ENCODE data around the gene DIS3L2.
"Not testable (repeated sequence)": the region's sequence is repeated elsewhere in the genome, so short reads cannot be mapped to it uniquely, and the experiment has no call there.

The DIS3L2 gene

DNA sequence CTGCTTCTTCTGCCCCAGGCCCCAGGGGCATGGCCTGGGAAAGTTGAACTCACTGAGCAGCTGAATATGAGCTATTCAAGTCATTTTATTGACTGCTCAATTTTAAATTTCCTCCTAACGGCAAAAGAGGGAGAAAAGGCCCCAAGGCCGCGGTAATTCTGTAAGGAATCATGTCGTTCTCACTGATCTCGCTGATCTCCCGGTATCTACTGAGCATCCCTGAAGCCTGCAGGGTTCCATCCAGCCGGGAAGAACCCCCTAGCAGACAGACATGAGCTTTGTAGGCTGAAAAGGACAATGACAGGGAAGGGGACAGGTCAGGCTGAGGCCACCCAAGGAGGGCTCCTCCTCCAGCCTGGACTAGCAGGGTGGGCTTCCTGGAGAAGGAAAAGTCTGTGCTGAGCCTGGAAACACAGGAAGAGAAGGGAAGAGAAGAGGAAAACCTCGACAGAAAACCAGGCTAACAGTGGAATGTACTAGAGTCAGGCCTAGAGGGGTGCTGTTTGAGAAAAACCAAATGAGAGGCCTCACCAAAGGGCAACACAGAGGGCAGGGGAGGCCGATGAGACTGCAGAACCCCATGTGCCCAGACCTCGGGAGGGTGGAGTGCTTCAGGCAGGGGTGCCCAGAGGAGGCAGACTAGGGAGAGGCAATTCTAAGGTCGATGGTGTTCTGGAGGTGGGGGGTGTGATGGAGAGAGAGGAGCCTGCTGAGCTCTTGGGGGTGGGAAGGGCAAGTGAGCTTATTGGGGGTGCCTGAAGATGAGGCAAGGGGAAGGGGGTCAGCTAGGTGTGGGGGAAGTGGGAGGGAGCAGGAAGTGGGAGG, 32.4 kb upstream of the DIS3L2 start:
- no peak for DNase-seq (ENCODE audit: low spot score)

- DNase-seq (ENCODE audit: low spot score) = no peak
These were observed 31.4 kb upstream of the DIS3L2 start for GRCh38 chr2:231929961-231930592.

DNA sequence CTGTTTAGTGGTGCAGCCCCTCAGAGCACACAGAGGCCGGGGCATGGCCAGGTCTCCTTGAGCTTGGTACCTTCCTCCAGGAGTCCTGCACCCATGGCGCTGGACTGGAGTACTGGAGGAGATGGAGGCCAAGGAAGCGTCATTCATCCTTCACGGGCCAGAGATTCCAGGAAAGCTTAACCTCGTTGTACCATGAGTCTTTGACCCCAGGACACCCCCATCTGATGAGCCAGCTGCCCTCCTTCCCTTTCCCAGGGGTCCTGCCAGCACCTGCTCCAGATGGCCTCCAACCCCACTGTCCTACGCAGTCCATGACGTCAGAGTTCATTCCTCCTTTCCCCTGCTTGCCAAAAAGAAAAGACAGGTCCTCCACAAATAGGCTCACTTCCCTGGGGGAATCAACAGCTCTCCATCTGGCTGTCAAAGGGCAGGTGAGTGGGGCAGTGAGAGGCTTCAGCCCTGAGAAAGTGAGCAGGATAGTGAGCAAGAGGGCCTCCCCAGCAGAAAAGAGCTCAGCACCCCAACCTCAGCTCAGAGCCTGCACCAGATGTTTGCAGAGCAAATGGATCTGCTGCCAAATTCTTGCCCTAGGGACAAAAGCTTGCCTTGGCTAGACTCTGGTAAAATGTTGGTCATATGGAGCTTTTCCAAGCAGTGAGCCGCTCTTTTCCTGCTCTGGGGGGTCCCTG, 30.8 kb upstream of the DIS3L2 start:
- no peak for DNase-seq (ENCODE audit: low spot score)

- DNase-seq (ENCODE audit: low spot score) = no peak
These were observed 30.0 kb upstream of the DIS3L2 start for GRCh38 chr2:231931481-231931915.

GRCh38 chr2:231932711-231932970, 28.9 kb upstream of the DIS3L2 start:
- DNase-seq (ENCODE audit: low spot score) = no peak

DNA sequence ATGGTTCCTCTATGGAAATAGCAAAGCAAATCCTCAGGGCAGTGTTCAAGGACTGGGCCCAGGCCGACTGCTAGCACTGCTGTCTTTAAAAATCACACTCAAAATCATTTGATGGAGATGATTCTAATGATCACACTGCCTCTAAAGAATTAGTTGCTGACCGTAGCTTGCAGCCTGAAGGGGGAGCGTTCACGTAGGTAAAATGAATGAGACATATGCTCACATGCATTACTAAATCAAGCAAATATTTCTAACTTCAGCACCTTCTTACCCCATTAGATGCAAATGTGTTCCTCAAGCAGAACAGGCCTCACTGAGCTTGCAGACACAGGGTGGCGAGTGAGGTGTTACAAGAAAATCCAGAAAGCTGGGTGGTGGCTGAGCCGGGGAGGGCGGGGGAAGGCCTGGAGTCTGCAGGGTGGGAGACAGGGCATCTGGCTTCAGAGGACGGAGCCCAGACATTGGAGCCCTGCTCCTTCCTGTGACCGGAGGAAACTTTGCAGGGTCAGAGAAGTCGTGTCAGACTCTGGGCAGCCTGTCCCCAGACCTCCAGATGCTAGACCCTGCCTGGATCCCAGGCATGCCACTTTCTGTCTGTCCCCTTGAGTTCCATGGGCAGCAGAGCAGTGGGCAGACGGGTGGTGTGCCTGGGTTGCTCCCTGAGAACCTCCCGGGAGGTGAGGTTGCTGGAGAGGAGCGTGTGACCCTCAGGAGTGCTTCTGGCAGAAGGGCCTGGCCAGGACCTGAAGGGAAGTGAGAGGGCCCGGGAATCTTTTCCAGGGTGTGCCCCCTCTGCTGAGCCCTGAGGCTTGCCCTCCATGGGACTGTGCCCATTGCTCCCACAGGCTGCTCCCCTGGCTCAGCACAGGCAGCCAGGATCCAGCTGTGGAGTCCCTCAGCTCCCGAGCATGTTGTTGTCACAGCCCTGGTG, 28.3 kb upstream of the DIS3L2 start:
- DNase-seq (ENCODE audit: low spot score) = no peak

GRCh38 chr2:231933916-231934401, 27.6 kb upstream of the DIS3L2 start:
- DNase-seq (ENCODE audit: low spot score) = no peak

DNA sequence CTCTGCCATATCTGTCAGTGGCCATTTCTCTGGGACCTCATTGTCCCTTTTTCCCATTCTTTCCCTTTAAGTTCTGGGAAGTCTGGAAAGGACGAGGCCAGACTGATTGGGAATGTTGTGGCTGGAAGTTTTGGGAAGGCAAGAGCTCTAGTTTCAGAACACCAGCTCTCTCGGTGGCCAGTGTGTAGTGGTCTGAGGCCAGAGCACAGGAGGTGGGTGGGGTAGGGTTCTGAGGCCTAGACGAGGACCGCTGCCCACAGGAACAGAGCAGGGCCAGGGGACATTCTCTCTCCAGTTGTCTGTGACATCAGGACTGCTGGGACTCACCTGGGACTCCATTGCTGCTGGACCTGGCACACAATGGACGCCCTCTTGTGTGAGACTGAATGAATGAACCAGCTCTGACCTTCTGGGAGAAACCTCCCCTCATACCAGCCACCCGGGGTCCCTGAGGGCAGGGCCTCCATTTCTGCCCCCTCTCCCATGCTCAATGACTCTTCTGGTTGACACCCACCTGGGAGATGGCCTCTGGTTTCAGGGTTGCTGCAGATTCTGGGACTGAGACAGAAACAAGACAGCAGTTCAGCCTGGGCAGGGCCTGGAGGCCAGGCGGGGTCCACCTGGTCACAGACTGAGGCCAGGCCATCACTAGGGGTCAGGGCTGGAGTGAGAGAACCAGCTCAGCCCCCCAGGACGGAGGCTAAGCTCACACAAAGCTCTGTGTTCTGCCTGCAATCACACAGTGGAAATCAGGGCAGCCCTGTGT, 26.9 kb upstream of the DIS3L2 start:
- DNase-seq (ENCODE audit: low spot score) = no peak

DNA sequence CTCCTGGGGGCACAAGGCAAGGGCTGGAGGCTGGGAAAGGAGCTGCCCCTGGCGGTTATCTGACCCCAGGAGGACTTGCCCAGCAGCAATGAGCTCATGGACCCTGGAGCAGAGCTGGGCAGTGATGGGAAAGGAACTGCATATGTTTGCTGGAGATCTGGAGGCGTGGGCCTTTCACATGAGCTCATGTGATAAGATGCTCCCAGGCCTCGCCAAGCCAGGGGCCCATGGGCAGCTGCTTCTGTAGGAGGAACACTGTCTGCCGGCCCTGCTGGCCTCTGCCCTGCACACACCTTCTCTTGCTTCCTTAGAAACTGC, 26.3 kb upstream of the DIS3L2 start:
- no peak for DNase-seq (ENCODE audit: low spot score)

DNA sequence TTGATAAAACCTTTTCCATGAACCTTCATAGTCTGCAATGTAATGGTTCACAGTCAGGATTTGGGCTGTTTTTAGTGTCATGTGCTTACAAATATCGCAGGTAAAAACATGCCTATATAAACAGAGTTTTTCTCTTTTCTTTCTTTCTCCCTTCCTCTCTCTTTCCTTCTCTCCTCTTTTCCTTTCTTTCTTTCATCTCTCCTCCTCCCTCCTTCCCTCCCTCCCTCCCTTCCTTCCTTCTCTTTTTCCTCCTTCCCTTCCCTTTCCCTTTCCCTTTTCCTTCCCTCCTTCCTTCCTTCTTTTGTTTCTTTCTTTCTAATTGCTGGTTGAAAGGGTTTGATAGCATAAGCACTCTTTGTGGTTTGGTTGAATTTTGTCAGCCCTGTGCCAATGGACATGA, 25.7 kb upstream of the DIS3L2 start:
- DNase-seq (ENCODE audit: low spot score) = no peak

GRCh38 chr2:231936491-231936890, 25.0 kb upstream of the DIS3L2 start:
- no peak for DNase-seq (ENCODE audit: low spot score)

DNA sequence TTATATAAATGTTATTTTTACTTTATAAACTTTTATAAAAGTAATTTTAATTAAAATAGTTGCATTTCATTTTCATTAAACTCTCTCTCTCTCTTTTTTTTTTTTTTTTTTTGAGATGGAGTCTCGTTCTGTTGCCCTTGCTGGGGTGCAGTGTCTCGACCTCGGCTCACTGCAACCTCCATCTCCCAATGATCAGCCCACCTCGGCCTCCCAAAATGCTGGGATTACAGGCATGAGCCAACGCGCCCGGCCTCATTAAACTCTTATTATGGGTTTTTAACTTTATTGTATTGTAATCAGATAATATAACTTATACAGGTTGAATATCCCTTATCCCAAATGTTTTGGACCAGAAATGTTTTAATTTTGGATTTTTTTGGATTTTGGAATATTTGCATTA, 24.5 kb upstream of the DIS3L2 start:
- DNase-seq (ENCODE audit: low spot score) = no peak

DNA sequence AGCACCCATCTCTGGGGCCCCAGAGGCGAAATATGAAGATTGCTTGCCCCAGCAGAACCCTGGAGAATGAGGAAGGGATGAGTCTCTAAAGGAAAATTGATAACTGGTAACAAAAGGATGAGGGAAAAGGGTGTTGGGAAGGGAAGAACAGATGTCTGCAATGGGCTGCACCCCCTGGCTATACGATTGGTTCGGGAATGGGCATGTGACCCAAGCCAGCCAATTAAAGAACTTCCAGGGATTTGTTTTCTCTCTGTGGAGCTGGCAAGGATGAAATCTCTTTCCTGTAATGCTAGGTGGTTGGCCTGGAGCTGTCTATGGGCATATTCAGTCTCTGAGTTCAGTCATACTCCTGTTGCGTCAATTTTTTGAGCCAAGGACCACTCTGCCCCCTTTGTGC, 22.5 kb upstream of the DIS3L2 start:
- DNase-seq (ENCODE audit: low spot score) = no peak

DNA sequence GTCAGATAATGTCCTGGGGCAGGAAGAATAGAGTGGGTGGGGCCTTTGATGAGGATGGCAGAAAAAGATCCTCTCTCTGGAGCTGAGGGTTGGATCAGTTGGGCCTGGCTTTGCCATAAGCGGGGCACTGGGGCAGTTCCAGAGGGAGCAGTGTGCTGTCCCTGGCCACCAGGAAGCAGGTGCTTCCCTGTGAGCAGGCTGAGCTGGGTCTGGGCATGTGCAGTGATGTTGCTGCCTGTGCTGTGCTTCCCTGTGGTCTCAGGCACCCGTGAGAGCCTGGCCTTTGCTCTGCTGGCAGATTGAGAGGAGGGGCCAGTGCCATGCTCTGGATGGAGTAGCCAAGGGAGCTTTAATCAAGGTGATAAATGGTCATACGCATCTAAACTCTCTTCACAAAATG, 20.7 kb upstream of the DIS3L2 start:
- no peak for DNase-seq (ENCODE audit: low spot score)

DNA sequence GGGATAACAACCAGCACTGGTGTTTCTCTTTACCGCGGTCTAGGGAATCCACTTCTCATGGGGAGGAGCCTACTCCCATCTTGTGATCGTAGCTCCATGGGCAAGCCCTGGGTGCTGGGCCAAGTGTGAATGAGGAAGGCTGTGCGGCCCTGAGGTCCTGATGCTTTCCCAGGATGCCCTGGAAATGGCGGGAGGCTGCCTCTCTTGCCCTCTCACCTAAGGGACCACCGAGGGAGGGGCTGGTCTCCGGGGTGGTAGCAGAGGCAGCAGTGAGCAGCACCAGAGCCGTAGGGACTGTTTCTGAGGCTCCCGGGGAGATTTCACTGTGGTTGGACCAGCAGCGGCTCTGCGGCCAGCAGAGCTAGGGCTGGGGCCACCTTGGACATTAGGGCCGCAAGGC, 19.8 kb upstream of the DIS3L2 start:
- no peak for DNase-seq (ENCODE audit: low spot score)

GRCh38 chr2:231942180-231942579, 19.3 kb upstream of the DIS3L2 start:
- no peak for DNase-seq (ENCODE audit: low spot score)

DNA sequence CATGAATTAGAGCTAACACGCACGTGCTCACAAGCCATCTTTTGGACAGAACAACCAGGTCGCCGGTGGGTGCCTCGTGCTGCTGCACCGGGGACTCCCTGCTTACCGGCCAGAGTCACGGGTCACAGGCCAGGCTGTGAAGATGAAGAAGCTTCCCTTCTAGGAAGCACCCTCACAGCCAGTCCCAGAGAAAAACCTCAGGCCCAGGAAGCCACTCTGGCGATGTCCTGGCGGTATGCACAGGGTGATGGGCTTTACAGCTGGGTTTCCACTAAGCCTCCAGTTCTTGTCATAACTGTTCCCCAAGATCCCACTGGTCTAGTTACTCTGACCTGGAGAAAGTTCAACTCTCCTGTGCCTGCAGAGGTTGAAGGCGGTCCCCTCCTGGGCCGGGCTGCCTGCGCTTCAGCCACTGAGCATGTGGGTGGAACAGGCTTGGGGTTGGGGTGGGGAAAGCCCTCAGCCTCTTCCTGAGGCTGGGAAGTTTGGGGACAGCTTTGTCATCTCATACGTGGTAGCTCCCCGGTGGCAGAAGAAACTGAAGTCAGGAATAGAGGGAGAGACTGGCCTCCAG, 15.2 kb upstream of the DIS3L2 start:
- DNase-seq (ENCODE audit: low spot score) = no peak

DNA sequence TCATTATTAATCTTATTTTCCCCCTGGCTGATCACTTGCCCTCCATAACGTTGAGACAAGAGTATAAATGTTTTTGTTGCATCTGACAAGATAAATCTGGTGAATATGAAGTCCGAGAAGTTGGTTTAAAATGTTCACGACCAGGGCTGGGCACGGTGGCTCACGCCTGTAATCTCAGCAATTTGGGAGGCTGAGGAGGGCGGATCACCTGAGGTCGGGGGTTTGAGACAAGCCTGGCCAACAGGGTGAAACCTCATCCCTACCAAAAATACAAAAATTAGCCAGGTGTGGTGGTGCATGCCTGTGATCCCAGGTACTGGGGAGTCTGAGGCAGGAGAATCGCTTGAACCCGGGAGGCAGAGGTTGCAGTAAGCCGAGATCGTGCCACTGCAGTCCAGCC, 14.4 kb upstream of the DIS3L2 start:
- not testable (repeated sequence) for DNase-seq (ENCODE audit: low spot score)

- no peak for DNase-seq (ENCODE audit: low spot score)
These were observed 13.8 kb upstream of the DIS3L2 start for GRCh38 chr2:231947694-231948093.

DNA sequence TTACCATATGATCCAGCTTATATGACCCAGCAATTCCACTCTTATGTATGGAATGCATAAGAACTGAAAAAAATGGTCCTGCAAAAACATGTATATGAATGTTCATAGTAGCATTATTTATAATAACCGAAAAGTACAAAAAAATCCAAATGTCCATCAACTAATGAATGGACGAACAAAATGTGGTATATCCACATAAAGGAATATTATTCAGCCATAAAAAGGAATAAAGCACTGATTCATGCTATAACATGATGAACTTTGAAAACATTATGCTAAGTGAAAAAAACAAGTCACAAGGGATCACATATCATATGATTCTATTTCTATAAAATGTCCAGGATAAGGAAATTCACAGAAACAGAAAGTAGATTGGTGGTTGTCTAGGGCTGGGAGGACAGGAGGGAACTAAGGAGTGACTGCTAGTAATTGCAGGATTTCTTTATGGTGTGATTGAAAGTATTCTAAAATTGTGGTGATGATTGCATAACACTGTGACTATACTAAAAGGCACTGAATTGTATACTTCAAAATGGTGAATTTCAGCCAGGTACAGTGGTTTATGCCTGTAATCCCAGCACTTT, 10.0 kb upstream of the DIS3L2 start:
- no peak for DNase-seq (ENCODE audit: low spot score)

All from CD4-positive, alpha-beta T cell treated with Interleukin-15 for 4 hours (primary cell).